WTC11 (cell line): ENCODE results near the gene MUC6.

Source experiments
- CBFB ChIP-seq: sonication (generic); formaldehyde crosslinking; IDR thresholded peaks from 2 replicates; pipeline ENCODE4 v1.8.1; 2022; ENCODE audit warnings: mild to moderate bottlenecking, low read depth, missing genetic modification reagents
- CREB1 ChIP-seq: sonication (generic); formaldehyde crosslinking; IDR thresholded peaks from 2 replicates; pipeline ENCODE4 v1.8.0; 2023; ENCODE audit warnings: mild to moderate bottlenecking, missing genetic modification reagents
- JUN ChIP-seq: sonication (generic); formaldehyde crosslinking; IDR thresholded peaks from 2 replicates; pipeline ENCODE4 v1.8.0; 2023; ENCODE audit warnings: mild to moderate bottlenecking, missing genetic modification reagents
- NR3C1 ChIP-seq: sonication (generic); formaldehyde crosslinking; conservative IDR thresholded peaks from 2 replicates; pipeline ENCODE4 v1.8.1; 2023; ENCODE audit warnings: low read depth, mild to moderate bottlenecking, missing genetic modification reagents
- SP1 ChIP-seq: sonication (generic); formaldehyde crosslinking; conservative IDR thresholded peaks from 2 replicates; pipeline ENCODE4 v1.8.1; 2022; ENCODE audit warnings: missing genetic modification reagents
- ZBTB21 ChIP-seq: sonication (generic); formaldehyde crosslinking; IDR thresholded peaks from 2 replicates; pipeline ENCODE4 v1.8.1; 2023; ENCODE audit warnings: mild to moderate bottlenecking, missing genetic modification reagents, borderline replicate concordance
- TF ChIP-seq, protein P1 (sequence below): fragments of 200-600 bp; IDR thresholded peaks from 2 replicates; pipeline ENCODE4 v1.8.0; 2022; ENCODE audit warnings: antibody characterized with exemption

DNA sequence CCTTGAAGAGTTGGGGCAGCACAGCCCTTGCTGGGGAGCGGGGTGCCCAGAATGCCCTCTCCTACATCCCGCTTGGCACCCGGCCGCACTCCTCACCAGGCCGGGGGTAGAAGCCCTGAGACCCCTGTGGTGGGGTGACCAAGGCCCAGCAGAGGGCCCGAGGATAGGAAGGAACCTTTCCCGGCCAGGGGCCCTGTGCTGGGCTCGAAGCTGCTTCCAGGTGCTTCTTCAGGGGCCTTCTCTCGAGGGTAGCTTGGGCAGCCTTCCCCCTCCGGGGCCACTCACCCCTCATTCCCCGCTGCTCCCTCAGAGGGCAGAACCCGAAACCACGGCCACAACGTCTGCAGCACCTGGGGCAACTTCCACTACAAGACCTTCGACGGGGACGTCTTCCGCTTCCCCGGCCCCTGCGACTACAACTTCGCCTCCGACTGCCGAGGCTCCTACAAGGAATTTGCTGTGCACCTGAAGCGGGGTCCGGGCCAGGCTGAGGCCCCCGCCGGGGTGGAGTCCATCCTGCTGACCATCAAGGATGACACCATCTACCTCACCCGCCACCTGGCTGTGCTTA is 38.9 kb upstream of the MUC6 start:
- TF ChIP-seq, protein P1, sequence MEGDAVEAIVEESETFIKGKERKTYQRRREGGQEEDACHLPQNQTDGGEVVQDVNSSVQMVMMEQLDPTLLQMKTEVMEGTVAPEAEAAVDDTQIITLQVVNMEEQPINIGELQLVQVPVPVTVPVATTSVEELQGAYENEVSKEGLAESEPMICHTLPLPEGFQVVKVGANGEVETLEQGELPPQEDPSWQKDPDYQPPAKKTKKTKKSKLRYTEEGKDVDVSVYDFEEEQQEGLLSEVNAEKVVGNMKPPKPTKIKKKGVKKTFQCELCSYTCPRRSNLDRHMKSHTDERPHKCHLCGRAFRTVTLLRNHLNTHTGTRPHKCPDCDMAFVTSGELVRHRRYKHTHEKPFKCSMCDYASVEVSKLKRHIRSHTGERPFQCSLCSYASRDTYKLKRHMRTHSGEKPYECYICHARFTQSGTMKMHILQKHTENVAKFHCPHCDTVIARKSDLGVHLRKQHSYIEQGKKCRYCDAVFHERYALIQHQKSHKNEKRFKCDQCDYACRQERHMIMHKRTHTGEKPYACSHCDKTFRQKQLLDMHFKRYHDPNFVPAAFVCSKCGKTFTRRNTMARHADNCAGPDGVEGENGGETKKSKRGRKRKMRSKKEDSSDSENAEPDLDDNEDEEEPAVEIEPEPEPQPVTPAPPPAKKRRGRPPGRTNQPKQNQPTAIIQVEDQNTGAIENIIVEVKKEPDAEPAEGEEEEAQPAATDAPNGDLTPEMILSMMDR: no peak
- TF ChIP-seq CBFB (no peak), SP1 (CRISPR knock-in tag) (no peak), CREB1 (no peak), NR3C1 (no peak), JUN (CRISPR knock-in tag) (no peak), ZBTB21 (CRISPR knock-in tag) (no peak)
